ENCODE results near the gene ASCC2.

GRCh38 chr22:29766632-29767170, 71.4 kb downstream of the ASCC2 start, which contains the start of gene ZMAT5:
- TF ChIP-seq CTCF (IDR thresholded peaks at IDR 0.05) (no peak), POLR2A (IDR thresholded peaks at IDR 0.05) (peak in 1 of 2 donors; percentile 16), POLR2AphosphoS5 (IDR thresholded peaks at IDR 0.05) (peak; percentile 27), EP300 (IDR thresholded peaks at IDR 0.05) (no peak)
